ENCODE measurements around the gene SERPING1.
A peak's percentile ranks its signal among the peaks of the same experiment; 100 is the strongest.
"Not testable (repeated sequence)": the region's sequence is repeated elsewhere in the genome, so short reads cannot be mapped to it uniquely, and the experiment has no call there.

Gene SERPING1

DNA sequence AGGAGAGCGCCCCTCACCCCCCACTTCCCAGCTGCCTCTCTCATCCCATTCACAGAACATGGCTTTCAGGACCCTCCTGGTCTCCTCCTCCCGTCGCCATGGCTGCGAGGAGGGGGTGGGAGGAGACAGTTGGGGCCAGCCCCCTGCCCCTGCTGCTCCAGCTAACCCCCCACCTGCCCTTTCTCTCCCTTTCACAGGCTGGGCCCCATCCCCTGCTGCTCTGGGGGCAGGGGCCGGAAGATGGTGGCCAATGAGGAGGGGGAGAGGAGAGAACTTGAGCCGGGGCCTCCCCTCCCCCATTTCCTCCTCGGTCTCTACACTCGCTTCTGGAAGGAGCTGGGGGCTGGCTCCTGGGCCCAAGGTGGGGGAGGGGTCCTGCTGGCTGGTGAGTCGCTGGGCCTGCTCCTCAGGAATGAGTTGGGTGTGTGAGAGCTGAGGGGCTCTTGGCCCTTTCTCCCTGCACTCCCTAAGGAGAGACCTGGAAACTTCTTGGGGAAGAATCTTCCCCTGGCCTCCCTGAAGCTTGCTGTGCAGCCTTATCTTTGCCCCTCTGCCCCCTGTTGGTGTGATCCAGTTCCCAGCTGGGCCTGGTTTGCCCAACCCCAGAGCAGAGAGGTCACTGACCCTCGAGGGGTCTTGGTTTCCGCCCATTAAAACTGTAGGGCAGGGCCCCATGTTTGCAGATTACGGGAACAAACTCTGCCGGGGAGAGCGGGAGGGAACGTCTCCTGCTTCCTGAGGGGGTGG lies 42.0 kb downstream of the SERPING1 start:
- no peak for DNase-seq

DNA sequence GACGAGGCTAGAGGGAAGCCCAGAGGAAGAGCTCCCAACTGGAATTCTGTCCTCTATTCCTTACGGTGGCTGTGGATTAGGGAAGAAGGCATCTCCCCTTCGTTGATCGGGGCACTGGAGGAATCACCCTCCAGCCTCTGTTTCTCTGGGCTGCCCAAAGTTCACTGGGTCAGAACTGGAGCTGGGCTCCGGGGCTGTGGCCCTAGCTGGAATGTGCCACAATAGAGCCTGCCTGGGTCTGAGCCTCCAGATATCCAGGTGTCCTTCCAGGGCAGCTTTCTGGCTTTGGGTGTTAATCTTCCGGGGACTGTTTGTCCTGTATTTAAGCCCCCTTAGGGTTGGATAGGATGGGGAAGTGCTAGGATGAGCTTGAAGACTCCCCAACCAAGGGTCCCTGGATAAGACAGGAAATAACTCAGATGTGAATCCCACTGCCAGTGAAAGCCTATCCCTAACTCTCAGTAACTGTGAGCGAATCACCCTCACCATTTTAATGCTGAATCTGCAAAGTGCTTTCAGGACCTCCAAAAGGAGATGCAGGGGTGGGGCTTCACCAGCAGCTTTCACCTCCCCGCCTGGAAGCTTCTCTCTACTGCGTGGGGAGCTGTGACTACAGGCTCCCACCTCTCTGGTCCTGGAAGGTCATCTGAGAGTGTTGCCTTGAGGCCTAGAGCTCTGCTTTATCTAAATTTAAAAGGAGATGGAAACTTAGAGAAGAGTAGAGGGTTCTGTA lies 42.7 kb downstream of the SERPING1 start:
- no peak for DNase-seq

DNA sequence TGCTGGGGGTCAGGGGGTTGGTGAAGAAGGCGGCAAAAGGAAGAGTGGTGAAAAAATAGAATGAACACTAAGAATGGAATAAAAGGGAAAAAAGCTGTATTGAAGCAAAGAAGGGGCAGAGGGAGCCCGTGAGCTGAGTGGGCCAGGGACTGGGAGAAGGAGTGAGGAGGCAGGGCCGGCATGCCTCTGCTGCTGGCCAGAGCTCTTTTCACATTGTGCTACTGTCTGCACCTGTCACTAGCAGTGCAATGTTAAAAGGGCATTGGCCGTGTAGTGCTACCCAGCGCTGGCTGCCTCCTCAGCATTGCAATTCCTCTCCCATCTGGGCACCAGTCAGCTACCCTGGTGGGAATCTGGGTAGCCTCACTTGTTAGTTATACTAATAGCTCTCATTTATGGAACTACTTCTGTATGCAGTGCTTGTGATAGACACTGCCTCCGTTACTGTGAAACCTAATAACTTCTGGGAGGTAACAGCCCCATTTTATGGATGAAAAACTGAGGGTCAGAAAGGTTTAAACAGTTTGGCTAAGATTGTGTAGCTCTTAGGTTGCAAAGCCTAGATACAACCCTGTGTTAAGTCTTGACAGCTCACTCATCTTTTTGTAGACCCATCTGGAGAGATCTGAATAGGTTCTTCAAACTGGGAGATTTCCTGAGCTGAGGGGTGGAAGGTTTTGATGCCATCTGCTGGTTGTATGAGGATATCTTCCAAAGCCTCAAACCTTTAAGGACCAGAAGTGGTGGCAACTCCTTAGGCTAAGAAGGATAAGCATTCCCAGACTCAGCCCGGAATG lies 43.7 kb downstream of the SERPING1 start:
- DNase-seq, result peak; percentile 13

DNA sequence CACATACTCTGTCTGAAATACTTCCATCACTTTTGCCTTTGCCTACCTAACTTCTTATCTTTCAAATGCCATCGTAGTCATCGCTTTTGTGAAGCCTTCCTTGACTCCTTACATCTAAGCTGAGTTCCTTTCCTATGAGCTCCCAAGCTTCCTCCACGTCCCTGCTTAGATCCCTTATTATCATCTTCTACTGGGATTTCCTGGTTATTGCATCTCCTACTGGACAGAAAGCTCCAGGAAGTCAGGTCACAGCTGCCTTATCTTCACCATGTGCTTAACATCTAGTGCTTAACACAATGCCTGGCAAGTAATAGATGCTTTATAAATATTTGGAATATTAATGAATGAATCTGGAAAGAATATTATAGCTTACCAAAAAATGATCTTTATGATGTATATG lies 46.3 kb downstream of the SERPING1 start:
- DNase-seq, result no peak

DNA sequence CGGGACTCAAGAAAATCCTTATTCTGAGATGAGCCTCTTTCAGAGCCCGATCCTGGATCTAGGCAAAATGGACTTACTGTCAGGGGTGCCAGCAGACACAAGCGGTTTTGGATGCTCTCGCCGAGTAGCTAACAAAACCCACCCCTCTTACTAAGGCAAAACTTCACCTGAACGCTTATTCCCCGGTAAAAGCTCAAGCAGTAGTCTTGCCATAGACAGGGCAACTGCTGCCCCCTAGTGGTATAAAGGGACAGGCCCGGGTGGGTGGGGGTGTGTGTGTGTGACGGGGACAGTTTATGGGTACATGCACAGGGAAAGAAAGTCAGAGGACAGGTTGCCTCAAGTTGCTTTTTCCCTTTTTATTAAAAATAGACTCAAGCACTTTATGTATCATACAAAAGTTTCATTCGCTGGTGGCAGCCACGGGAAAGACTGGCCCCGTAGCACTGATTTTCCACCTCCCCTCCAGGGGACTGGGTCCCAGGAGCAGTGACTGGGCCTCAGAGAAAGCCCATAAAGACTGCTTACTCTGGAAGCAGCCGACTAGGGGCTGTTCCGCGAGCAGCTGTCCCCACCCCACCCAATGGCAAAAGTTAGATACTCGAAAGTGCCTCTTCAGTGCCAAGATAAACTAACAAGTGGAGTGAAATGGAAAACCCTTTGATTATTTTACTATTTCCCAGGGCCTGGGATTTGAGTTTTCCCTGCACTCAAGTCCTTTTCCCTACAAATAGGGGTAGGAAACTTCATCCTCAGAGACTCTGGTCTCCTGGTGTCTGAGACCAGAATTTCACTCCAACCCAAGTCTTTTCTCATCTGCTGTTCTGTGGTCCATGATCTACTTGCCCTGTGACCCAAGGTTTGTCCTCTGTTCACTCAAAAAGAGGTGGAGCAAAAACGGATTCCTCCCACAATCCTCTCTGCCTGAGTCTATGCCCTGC lies 47.5 kb downstream of the SERPING1 start:
- peak; percentile 39 for DNase-seq

DNA sequence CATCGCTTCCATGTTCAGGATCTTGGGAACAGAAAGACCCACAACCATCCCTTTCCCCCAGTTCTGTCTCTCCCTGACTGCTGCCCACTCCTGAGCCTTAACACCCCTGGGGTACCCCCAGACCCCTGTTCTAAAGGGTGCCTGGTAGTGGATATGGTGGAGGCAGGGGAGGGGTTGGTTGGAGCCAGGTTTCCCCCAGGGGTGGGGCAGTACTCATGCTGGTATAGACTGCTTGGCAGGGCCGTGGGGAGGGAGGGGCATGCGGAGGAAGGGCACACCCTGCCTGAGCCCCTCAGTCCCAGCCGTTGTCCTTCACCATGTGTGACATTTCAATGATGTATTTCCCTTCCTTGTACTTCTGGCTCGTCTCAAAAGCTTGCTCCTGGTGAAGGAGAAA lies 48.2 kb downstream of the SERPING1 start:
- no peak for DNase-seq

DNA sequence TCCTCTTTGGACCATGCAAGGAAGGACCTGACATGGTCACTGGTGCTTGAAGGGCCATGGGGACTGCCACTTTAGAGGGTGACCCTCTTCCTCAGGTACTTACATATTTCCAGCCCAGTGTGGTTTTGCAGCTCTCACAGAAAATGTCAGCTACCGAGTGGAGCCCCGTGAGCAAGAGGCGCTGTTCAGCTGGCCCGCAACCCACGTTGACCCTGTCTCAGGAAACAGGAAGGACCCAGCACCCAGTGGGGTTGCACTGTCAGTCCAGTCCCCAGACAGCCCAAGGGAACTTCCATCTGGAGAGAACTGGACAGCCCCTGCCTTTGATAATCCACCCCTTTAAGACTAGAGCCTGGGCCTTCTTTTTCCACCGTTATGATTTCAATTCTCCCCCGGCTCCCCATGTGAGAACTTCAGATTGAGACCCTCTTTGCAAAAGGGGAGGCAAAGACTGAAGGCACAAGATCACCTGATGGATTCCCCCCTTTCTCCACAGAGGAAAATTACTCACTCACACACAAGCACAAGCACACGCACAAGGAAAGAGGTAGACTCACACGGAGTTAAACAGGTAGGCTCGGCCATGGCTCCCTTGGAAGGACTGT lies 48.8 kb downstream of the SERPING1 start:
- DNase-seq, result no peak

DNA sequence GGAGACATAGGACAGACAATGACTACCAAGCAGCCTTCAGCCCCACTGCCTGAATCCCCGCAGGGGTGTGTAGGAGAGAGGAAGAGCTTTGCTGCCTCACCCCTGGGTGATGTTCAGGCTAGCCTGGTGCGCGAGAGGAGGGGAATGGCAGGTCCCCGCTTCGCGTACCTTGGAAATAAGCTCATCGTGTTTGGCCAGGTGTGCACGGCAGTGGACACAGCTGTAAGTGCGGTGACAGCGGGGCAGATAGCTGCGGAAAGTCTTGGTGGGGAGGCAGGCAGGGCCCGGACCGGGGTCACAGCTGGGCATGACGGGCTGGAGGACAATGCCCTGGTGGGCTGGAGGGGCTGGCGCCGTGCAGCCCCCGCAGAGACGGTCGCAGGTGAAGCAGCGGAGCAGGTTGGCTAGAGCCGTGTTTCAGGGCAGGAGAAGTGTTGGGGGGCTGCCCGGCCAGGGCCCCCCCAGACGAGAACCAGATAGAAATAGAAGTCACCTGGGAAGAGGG lies 49.4 kb downstream of the SERPING1 start:
- no peak for DNase-seq

DNA sequence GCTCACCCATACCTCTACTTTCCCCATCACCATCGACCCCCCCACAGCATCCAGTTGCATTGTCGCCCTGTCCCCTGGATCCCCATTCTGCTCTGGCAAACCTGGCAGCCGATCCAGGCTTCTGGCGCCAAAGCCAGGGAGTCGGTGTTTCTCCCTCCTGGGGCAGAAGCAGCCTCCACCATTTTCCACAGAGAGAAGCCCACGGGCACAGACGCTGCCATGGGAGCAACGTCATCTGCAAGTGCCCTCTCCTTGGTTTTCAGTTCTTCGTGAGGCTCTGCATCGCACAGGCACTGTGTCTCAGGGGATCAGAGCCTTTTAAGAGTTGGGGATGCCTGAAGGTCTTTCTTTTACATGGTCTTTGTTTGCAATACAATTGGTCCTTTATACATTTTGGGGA lies 49.9 kb downstream of the SERPING1 start:
- DNase-seq, result no peak

DNA sequence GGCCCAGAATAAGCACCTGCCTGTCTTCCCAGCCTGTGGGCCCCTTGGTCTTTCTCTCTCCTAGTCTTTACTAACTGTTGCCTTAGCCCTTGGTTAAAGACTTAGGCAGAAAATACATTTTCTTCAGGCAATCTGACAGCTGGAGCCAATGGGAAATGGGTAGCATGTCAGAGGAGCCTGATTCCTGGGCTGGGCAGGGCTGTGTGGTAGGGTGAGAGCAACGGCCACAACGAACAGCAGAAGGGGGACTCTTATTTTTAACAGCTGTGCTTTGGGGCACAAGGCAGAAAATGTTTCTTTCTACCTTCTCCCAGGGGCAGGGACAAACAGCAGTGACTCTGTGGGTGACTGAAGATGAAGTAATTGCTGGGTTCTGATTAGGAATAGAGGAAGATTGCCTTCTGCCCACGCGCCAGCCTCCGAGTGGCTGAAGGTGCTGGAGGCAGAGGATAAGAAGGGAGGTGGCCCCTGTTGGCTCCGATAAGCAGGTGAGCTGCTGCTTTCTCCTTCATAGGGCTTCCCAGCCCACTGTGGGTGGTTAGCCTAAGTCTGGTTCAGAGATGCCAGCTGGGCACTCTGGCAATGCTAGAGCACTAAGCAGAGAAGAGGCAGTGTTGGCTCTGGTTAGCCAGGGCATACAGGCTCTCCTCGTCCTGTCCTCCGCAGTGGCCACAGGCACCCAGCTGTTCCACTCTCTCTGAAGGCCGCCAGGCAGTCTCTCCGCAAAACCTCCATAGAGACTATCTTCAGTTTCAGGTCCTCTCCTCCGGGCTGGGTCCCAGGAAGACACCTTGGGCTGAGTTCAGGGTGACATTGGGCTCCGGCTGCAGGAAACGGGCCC lies 50.7 kb downstream of the SERPING1 start:
- no peak for DNase-seq

DNA sequence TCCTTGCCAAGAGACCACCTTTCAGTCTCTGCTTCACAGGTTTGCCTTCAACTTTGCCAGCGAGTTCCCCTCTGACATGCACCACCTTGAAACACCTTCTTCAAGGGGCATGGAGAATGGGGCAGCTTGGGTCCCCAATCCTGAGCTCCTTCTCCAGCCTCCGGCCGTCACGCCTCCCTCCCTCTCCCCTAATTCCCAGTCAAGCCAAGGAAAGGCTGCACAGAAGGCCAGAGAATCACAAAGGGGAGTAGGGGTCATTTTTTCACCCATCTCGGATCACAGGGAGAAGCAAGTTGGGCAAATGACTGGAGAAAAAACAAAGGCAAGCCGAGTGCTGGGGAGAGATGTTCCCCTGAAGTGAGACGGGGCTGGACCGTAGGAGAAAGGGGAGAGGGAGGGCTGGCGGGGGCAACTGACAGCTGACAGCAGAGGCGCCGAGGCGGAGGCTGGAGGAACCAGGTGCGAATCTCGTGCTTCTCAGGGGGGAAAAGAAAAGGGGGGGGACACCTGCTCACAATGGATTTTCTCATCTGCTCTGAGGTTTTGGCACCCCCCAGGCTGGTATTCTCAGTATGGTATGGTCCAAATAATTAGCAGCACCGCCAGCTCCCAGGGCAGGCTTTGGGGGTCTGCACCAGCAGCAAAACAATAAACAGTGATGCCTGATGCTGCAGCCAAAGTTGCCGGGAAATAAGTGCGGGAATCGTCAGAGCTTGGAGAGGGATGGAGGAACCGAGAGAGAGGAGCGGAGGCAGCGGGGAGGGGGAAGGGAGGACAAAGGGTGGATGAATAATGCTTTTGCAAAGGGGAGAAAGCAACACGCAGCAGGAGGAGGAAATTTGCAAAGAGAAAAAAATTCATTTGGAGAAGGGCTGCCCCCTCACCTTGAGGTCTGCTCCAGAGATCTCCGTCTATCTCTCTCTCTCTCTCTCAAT lies 51.6 kb downstream of the SERPING1 start:
- DNase-seq, result no peak

DNA sequence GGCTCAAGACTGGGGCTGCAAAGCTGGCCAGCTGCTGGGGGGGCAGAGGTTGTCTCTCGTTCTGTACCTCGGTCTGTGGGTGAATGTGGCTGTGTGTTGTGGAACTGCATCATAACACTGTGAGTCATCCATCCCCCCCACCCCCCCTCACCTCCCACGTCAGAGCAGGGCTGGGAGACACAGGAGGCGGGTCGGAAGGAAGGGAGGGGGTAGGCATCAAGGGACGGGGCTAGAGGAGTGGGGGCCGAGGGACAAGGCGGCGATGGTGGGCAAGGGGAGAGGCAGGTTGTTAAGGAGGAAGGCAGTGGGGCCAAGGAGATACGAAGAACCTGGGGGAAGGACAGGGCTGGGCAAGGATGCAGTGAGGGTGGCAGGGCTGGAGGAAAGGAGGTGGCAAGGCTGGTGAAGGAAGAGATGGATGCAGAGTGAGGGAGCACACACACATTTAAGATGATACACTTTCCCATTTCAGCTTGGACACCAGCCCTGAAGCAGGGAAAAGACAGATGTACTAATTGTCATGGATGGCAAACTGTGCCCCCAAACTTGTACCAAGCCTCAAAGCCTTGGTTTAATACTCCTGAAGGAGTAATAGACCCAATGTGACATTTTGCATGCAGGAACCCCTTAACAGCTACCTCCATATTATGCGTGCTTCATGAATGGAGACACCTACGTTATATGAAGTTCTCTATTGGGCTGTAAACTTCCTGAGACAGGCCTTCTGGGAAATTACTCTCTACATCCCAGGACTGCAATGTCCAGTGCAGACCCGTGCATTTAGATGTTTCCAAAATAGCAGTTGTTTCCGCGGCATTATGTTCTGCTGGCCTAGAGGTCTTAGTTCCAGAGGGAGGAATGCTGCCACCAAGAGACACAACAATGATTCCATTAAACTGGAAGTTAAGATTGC lies 52.6 kb downstream of the SERPING1 start, which contains the start of gene YPEL4:
YPEL4 (minus strand) TSS at position 87 of the 913 bp plus-strand sequence. CDS start 2,805 bp downstream, outside the sequence.
- peak; percentile 12 for DNase-seq

DNA sequence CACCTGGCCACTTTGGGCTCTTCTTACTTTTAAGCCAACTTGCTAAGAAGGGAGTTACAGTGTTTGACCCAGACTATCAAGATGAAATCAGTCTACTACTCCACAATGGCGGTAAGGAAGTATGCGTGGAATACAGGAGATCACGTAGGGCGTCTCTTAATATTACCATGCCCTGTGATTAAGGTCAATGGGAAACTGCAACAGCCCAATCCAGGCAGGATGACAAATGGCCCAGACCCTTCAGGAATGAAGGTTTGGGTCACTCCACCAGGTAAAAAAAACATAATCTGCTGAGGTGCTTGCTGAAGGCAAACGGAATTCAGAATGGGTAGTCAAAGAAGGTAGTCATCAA lies 53.2 kb downstream of the SERPING1 start:
- no peak for DNase-seq

DNA sequence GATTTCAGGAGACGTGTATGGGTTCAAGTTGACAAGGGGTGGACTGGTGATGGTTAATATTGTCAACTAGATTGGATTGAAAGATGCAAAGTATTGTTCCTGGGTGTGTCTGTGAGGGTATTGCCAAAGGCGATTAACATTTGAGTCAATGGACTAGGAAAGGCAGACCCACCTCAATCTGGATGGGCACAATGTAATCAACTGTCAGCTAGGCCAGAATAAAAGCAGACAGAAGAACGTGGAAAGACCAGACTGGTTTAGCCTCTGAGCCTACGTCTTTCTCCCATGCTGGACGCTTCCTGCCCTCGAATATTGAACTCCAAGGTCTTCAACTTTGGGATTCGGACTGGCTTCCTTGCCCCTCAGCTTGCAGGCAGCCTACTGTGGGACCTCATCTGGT lies 53.9 kb downstream of the SERPING1 start:
- no peak for DNase-seq

DNA sequence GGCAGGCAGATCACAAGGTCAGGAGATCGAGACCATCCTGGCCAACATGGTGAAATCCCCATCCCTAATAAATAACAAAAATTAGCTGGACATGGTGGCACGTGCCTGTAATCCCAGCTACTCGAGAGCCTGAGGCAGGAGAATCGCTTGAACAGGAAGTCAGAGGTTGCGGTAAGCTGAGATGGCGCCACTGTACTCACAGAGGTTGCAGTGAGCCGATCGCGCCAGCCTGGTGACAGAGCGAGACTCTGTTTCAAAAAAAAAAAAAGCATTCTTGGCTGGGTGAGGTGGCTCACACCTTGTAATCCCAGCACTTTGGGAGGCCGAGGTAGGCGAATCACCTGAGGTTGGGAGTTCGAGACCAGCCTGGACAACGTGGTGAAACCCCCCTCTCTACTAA lies 54.7 kb downstream of the SERPING1 start:
- DNase-seq, result not testable (repeated sequence)

DNA sequence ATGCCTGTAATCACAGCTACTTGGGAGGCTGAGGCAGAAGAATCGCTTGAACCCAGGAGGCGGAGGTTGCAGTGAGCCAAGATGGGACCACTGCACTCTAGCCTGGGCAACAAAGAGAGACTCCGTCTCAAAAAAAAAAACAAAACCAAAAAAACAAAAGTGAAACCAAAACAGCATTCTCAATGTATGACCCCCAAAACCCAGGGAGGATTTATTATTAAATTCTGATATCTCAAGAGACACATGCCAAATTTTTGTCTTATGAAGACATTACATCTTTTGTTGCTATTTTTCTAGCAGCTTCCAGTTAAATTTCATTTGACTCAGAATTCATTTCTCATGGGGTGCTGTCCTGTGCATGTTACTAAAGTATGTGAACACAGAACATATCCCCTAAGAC lies 55.2 kb downstream of the SERPING1 start:
- no peak for DNase-seq

DNA sequence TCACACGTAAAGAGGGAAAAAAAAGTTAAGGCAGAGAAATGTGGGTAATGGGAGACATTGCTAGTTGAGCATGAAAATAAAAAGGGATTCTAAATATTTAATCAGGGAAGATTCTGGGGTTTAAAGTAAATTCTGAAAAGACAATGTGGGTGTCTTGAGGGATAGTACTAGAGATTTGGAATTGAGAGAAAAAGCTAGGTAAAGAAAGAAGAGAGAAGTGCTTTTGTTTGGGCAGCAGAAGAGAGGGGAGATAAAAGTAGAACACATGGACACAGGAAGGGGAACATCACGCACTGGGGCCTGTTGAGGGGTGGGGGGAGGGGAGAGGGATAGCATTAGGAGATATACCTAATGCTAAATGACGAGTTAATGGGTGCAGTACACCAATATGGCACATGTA lies 55.7 kb downstream of the SERPING1 start:
- no peak for DNase-seq

DNA sequence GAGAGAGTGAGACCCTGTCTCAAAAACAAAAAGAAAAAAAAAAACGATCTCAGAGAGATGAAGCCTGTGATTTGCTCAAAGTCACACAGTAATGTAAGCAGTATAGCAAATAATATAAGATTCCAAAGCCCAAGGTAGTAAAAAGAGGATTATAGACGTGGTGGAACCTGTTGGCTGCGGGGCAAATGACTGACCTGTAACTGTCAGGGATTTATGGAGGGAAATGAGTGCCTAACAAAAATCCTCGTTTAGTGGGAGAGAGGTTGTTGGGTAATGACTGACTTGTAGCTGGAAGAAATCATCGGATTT lies 59.4 kb downstream of the SERPING1 start:
- DNase-seq, result no peak
